ENCODE results near the gene CEPT1. TPM values are rescaled to one million over a fixed set of nuclear protein-coding genes. Genes with fewer than 3 reads are reported as not detected.
"Not testable (repeated sequence)": the region's sequence is repeated elsewhere in the genome, so short reads cannot be mapped to it uniquely, and the experiment has no call there.

Gene CEPT1
- 10 to 100 TPM; 35.4 to 49.5 (median 40.9) TPM for total RNA-seq
- total RNA-seq (2013) = 93.0 TPM

- Histone ChIP-seq H3K4me3 (ENCODE audit: low read length) (peak within 1 kb of the TSS; percentile 88), H3K27ac (ENCODE audit: low read length) (peak within 1 kb of the TSS; percentile 96), H3K9me3 (ENCODE audit: control insufficient read depth, insufficient read depth, low read length) (no peaks in the 10 kb centered on the region), H3K36me3 (ENCODE audit: control insufficient read depth, insufficient read depth, low read length) (peaks cover 15% of the 10 kb centered on the region), H3K4me1 (ENCODE audit: control insufficient read depth, insufficient read depth, low read length) (no peaks in the 10 kb centered on the region), H3K27me3 (ENCODE audit: control insufficient read depth, insufficient read depth, low read length) (no peaks in the 10 kb centered on the region)
- intact Hi-C loops (cut with micrococcal nuclease) = loop anchor here (1.0 to 5.0 kb wide), 4 partner anchors 62 to 309 kb away; partner anchors contain the start of genes ATP5PB, DENND2D, LRIF1 and WDR77
- H3K4me1 Mint-ChIP-seq = peaks cover 40 to 48% of the 10 kb centered on the region in 2 donors
- H3K36me3 Mint-ChIP-seq = no peaks in the 10 kb centered on the region
- no peaks in the 10 kb centered on the region for H3K9me3 Mint-ChIP-seq
- WGBS (ENCODE audit: insufficient coverage) = under 1% methylated on average over 68 of the region's 68 CpGs
- H3K27ac Mint-ChIP-seq = peak within 1 kb of the TSS; percentile 91 to 98
- peak within 1 kb of the TSS; percentile 99 for H3K4me3 Mint-ChIP-seq
- no peak for TF ChIP-seq CTCF (IDR thresholded peaks at IDR 0.05)
- no peaks in the 10 kb centered on the region for H3K27me3 Mint-ChIP-seq (ENCODE audit: low read depth in 2 of 2)
- ATAC-seq (peak; percentile 79 to 96 (median 82)), DNase-seq (peak; percentile 91 to 95)
Observed at GRCh38 chr1:111139956-111140679, at the start of gene CEPT1, which contains the start of gene DRAM2. Gene CEPT1 (plus strand): TSS chr1:111140223. CDS start chr1:111147715, 7,492 bp downstream. Gene DRAM2 (minus strand): TSS chr1:111140093. CDS start chr1:111131554, 8,539 bp downstream.

GRCh38 chr1:111095421-111095820, 44.6 kb upstream of the CEPT1 start:
- H3K9me3 Mint-ChIP-seq; H3K27ac Mint-ChIP-seq; H3K4me3 ChIP-seq (ENCODE audit: low read length); H3K36me3 Mint-ChIP-seq; H3K36me3 ChIP-seq (ENCODE audit: control insufficient read depth, insufficient read depth, low read length); H3K4me1 ChIP-seq (ENCODE audit: control insufficient read depth, insufficient read depth, low read length); ATAC-seq; H3K27ac ChIP-seq (ENCODE audit: low read length); intact Hi-C loops (cut with micrococcal nuclease); DNase-seq; H3K9me3 ChIP-seq (ENCODE audit: control insufficient read depth, insufficient read depth, low read length); H3K4me3 Mint-ChIP-seq; H3K4me1 Mint-ChIP-seq; H3K27me3 ChIP-seq (ENCODE audit: control insufficient read depth, insufficient read depth, low read length): not testable (repeated sequence)
- peaks cover 12 to 22% of the 10 kb centered on the region in 2 donors for H3K27me3 Mint-ChIP-seq (ENCODE audit: low read depth in 2 of 2)
- 100% methylated on average over 1 of the region's 3 CpGs for WGBS (ENCODE audit: insufficient coverage)

- DNase-seq = no peak
- Histone ChIP-seq H3K27ac (ENCODE audit: low read length) (no peak overlapping the region), H3K9me3 (ENCODE audit: control insufficient read depth, insufficient read depth, low read length) (peaks cover 6% of the 10 kb centered on the region), H3K27me3 (ENCODE audit: control insufficient read depth, insufficient read depth, low read length) (no peaks in the 10 kb centered on the region), H3K36me3 (ENCODE audit: control insufficient read depth, insufficient read depth, low read length) (no peaks in the 10 kb centered on the region), H3K4me1 (ENCODE audit: control insufficient read depth, insufficient read depth, low read length) (no peaks in the 10 kb centered on the region), H3K4me3 (ENCODE audit: low read length) (no peak overlapping the region)
- no peak for ATAC-seq
- Mint-ChIP-seq H3K9me3 (peaks cover 2 to 9% of the 10 kb centered on the region in 2 donors), H3K4me3 (no peak overlapping the region), H3K27me3 (ENCODE audit: low read depth in 2 of 2) (peaks cover 9 to 19% of the 10 kb centered on the region in 2 donors), H3K4me1 (no peaks in the 10 kb centered on the region), H3K27ac (no peak overlapping the region), H3K36me3 (no peaks in the 10 kb centered on the region)
- TF ChIP-seq CTCF (IDR thresholded peaks at IDR 0.05) = no peak
- intact Hi-C loops (cut with micrococcal nuclease) = no loop called here
- 88% methylated on average over 2 of the region's 2 CpGs for WGBS (ENCODE audit: insufficient coverage)
Observed at GRCh38 chr1:111097356-111098099, 42.5 kb upstream of the CEPT1 start.

GRCh38 chr1:111099289-111099688, 40.7 kb upstream of the CEPT1 start:
- H3K9me3 Mint-ChIP-seq = peaks cover 2 to 9% of the 10 kb centered on the region in 2 donors
- no peak for ATAC-seq
- intact Hi-C loops (cut with micrococcal nuclease) = no loop called here

More at GRCh38 chr1:111099289-111099688, 40.7 kb upstream of the CEPT1 start:
- H3K36me3 ChIP-seq (ENCODE audit: control insufficient read depth, insufficient read depth, low read length) = no peaks in the 10 kb centered on the region
- no peak overlapping the region for H3K4me3 ChIP-seq (ENCODE audit: low read length)
- TF ChIP-seq CTCF (IDR thresholded peaks at IDR 0.05) = no peak
- no peak overlapping the region for H3K27ac Mint-ChIP-seq
- H3K27me3 Mint-ChIP-seq (ENCODE audit: low read depth in 2 of 2) = peaks cover 4 to 7% of the 10 kb centered on the region in 2 donors
- WGBS (ENCODE audit: insufficient coverage) = 81% methylated on average over 1 of the region's 1 CpG
- H3K27me3 ChIP-seq (ENCODE audit: control insufficient read depth, insufficient read depth, low read length) = no peaks in the 10 kb centered on the region
- H3K9me3 ChIP-seq (ENCODE audit: control insufficient read depth, insufficient read depth, low read length) = peaks cover 6% of the 10 kb centered on the region
- no peak for DNase-seq
- no peaks in the 10 kb centered on the region for H3K36me3 Mint-ChIP-seq
- no peak overlapping the region for H3K27ac ChIP-seq (ENCODE audit: low read length)
- H3K4me1 Mint-ChIP-seq = no peaks in the 10 kb centered on the region
- H3K4me1 ChIP-seq (ENCODE audit: control insufficient read depth, insufficient read depth, low read length) = no peaks in the 10 kb centered on the region
- H3K4me3 Mint-ChIP-seq = no peak overlapping the region

All from natural killer cell (primary cell).